Non-pigmented ciliary epithelial cell (primary cell): Measurements from ENCODE around the gene MRPL43.
"Not testable (repeated sequence)": the region's sequence is repeated elsewhere in the genome, so short reads cannot be mapped to it uniquely, and the experiment has no call there.

ENCODE experiments used
- DNase-seq: peaks from one replicate; pipeline ENCODE4 v3.0.0-alpha.2; 2010; ENCODE audit warnings: low read depth

MRPL43 gene

GRCh38 chr10:100986952-100987684, at the start of gene MRPL43, which contains the start of gene TWNK:
MRPL43 (minus strand) TSS chr10:100987497; CDS start chr10:100987443, 54 bp downstream.
TWNK (plus strand) TSS chr10:100987543; CDS start chr10:100988211, 668 bp downstream.
- DNase-seq: no peak

- no peak for DNase-seq
These were observed 49.4 kb upstream of the MRPL43 start for GRCh38 chr10:101036726-101037125.

DNA sequence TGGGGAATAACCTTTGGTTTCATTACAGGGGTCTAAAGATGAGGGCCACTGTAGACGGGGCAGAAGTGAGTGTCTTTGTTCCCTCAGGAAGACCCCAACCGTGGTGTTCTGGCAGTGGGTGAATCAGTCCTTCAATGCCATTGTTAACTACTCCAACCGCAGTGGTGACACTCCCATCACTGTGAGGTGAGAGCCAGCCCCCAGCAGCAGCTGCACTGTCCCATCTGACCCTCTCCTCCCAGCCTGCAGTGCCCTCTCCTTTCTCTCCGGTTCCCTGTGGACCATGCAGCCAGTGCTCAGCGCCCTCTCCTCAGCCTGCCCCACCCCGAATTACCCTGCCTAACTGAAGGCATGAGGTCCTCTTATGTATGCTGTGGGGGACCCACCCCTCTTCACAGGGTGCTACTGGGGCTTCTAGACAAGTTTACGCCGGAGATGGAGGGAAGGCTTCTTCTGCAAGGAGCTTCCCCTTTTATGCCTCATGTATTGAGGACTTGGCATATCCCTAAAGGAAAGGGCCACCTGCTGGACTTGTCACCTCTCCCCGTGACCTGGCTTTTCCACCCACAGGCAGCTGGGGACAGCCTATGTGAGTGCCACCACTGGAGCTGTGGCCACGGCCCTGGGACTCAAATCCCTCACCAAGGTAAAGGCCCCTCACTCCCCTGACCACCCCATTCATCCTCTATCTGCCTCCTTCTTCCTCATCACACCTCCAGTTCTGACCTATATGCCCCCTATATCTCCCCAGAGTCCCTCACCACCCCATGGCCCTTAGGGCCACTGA, 48.8 kb upstream of the MRPL43 start:
- no peak for DNase-seq

GRCh38 chr10:101035314-101035713, 48.0 kb upstream of the MRPL43 start:
- DNase-seq: no peak

- not testable (repeated sequence) for DNase-seq
These were observed 47.1 kb upstream of the MRPL43 start for GRCh38 chr10:101034404-101034803.

GRCh38 chr10:101033276-101033675, 46.0 kb upstream of the MRPL43 start:
- DNase-seq: no peak

DNA sequence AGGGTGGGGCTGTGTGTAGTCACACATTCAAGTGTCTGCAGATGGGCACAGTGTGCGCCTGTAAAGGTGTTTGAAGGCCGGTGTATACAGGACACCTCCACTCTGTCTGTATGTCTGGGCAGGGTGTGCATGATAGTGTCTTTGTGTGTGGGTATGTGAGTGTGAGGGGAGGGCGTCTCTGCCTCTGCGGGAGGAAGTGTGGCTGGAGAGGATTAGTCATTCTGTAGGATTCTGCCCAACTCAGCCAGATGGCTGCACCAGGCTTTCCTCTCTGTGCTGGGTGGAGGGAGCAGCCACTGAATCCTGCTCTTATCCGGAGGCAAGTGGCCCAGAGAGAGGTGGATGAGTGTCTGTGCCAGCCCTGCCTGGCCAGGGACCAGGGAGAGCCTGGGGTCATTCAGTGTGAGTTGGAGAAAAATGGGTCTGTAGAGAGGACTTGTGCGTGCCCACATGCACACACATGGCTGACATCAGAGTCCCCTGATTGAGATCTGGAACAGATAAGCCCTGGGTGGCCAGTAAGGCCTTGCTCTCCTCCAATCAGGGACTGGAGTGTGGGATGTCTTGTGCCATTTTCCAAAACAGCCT, 45.4 kb upstream of the MRPL43 start:
- peak; percentile 68 for DNase-seq

DNA sequence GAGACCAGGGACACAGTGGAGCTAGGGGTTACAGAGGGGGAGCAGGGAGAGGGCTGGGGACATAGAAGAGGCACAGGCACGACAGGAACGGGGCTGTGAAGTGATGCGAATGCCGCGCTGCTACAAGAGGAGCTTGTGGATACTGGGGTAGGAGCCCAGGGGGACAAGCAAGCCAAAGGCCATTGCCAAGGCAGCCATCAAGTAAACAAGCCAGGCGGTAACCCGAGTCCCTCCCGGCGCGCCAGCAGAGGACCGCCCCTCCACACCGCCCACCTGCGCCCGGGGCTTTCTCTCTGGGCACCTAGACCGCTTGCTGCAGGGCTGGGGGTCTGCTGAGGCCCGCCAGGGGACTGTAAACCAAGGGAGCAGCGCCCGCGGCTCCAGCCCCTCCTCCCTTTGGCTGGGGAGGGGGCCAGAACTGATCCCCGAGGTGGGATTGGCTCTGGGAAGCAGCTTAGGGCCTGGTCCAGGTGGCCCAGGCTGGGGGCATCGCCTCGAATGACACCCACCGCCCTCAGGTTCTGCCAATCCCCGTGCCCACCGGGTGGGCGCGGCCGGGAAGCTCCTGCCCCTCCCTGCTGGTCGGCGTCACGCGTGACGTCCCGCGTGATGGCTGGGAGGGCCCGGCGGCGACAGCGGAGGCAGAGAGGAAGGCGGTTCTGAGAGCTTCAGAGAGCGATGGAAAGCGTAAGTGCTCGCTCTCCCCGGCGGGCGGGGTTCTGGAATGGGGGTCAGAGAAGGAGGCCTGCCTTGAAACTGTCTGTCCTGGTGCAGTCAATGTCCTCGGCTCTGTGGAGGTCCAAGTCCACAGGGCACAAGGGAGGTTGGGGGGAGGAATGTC, 44.7 kb upstream of the MRPL43 start:
- DNase-seq: no peak

- DNase-seq: no peak
These were observed 44.0 kb upstream of the MRPL43 start, which contains the start of the genes PDZD7 and SFXN3 for GRCh38 chr10:101031128-101031795. PDZD7 (minus strand) TSS chr10:101031129; CDS start chr10:101030219, 910 bp downstream. SFXN3 (plus strand) TSS chr10:101031234; CDS start chr10:101034695, 3,461 bp downstream.

GRCh38 chr10:101030496-101031127, 43.3 kb upstream of the MRPL43 start:
- no peak for DNase-seq

DNA sequence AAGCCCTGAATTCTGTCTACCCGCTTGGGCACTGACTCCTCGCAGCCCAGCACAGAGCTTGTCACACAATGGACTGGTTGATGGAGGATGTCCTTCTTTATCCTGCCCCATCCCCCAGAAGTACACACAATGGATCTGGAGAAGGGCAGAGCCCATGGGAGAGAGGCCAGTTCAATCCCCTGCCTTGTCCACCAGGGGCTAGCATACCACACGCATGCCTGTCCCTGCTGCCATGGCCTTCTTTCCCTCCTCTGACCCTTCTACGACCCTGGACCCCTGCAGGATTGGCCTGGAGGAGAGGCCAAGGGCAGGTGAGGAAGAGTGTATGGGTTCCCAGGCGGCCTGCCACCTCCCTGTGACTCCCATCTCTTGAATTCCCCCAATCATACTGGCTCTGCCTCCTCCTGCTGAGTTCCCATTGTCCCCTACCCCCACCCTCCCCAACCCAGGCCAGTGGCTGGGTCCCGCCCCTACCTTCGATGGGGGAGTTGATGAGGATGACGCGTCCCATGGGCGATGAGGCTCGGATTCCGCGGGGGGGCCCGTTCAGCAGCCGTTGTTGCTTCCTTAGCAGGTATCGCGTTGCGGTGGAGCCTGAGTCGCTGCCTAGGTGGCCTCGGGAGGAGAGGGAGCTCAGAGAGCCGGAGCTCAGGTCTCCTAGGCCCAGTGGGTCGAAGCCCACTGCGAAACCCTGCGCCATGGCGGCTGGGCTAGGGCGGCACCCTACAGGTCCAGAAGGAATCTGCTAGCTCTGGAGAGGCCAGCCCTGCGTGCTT, 42.4 kb upstream of the MRPL43 start:
- no peak for DNase-seq

- no peak for DNase-seq
These were observed 41.4 kb upstream of the MRPL43 start for GRCh38 chr10:101028446-101029337.

DNA sequence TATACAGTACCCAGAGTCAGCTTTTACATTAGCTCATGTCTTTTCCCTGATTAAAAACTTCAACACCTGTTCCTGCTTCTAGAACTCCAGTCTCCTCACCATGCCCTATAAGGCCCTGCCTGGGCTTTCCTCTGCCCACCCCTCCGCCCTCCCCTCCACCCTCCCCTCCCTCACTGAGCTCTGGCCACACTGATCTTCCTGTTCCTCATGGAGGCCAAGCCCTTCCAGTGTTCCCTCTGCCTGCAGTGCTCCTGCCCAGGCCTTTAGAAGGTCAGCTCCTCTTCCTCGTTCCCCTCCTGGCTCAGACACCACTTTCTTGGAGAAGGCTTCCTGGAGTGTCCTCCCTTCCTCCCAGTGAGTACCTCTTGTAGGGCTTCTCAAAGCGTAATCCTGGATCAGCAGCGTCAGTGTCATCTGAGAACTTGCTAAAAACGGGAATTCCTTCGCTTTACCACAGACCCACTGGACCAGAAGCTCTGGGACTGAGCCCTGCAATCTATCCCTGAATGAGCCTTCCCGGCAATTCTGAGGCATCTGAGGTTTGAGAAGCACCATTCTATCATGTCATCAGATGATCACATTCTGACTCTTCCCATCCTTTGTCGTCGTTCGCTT, 39.9 kb upstream of the MRPL43 start:
- DNase-seq: no peak

DNA sequence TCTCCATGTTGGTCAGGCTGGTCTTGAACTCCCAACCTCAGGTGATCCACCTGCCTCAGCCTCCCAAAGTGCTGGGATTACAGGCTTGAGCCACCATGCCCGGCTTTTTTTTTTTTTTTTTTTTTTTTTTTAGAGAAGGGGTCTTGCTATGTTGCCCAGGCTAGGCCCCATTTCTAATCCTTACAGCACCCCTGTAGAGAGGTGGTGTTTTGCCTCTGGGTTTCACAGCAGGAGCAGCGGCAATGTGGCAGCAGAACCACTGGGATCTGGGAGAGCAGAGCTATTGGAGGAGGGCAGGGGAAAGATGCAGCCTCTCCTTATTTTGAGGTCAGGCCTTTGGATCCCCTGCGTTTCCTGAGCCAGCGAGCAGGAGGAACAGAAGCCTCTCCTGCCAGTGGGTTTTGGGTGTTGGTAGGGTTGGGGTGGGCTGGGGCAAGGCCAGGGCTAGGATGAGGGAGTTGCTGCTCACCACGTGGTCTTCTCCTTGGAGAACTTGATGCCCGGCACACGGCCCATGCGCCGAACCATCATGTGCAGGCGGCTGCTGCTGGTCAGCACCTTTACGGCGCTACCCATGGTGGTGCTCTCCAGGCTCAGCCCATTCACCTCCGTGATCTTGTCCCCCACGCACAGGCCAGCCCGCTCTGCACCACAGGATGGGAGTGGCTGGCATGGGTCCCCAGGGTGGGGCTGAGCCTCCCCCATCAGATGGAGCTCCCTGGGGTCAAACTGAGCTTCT, 35.8 kb upstream of the MRPL43 start:
- no peak for DNase-seq

DNA sequence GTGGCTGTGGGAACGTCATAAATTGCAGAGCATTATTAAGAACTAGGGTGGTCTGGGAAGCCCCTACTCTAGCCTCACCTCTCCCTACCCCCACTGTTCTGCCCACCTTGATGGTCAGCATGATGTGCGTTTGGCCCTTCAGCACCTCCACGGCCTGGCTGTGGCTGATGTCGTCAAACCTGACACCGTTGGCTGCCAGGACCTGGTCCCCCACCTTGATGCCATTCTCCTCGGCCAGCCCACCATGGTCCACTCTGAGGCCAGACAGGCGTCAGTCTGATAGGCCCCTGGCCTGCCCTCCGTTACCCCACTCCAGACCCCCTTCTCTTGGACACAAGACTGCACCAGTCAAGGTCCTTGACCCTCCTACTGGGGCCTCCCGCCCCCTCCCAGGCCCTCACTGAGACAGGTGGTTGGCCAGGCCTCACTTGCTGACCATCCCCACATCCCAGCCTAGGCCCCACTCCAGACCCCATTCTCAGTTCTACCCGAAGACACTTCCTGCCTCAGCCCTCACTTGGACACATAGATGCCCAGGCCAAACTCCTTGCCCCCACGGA, 34.5 kb upstream of the MRPL43 start:
- no peak for DNase-seq

DNA sequence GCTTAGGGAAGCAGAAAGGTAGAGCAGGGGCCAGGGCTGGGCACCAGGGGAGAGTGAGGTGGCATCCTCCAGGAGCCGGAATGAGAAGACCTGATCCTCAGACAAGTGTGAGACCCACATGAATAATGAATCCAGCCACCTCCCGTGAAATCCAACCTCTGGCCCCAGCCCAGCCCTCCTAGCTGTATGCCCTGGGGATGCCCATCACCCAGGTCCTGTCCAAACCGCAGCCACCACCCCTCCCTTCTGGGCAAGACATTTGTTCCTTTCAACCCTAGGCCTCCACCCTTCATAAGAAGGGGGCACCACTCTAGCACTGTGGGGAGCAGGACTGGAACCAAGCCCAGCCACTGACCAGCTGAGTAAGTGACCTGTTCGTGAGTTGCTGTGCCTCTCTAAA, 33.9 kb upstream of the MRPL43 start:
- no peak for DNase-seq

DNA sequence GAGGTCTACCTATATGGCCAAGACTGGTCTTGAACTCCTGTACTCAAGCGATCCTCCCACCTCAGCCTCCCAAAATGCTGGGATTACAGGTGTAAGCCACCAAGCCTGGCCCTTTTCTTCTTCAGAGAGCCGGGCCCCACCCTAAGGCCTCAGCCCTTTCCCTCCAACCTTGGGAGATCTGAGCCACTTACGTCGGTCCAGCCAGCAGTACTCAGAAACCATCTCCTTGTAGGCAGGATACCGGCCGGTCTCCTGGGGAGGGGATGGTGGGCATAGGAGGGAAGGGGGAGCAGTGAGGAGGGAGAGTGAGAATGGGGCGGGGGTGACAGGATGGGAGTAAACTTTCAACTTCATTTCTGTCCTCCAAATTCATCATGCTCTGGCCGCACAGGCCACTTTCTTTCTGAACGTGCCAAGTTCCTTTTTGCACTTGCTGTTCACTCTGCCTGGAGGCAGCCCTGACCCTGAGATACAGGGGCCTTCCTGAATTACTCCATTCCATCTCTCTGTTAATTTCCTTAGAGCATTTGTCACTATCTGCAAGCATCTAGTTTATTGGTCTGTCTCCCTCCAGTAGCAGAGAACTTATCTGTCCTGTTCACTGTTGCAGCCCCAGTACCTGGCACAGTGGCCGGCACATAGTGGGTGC, 33.3 kb upstream of the MRPL43 start:
- DNase-seq: no peak
